ENCODE measurements around the gene HPCAL1.

HPCAL1 gene

GRCh38 chr2:10372203-10372861 lies 69.6 kb downstream of the HPCAL1 start:
- no peak overlapping the region for H3K27ac ChIP-seq
- TF ChIP-seq, protein P1, sequence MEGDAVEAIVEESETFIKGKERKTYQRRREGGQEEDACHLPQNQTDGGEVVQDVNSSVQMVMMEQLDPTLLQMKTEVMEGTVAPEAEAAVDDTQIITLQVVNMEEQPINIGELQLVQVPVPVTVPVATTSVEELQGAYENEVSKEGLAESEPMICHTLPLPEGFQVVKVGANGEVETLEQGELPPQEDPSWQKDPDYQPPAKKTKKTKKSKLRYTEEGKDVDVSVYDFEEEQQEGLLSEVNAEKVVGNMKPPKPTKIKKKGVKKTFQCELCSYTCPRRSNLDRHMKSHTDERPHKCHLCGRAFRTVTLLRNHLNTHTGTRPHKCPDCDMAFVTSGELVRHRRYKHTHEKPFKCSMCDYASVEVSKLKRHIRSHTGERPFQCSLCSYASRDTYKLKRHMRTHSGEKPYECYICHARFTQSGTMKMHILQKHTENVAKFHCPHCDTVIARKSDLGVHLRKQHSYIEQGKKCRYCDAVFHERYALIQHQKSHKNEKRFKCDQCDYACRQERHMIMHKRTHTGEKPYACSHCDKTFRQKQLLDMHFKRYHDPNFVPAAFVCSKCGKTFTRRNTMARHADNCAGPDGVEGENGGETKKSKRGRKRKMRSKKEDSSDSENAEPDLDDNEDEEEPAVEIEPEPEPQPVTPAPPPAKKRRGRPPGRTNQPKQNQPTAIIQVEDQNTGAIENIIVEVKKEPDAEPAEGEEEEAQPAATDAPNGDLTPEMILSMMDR (conservative IDR thresholded peaks at IDR 0.05) = no peak

- TF ChIP-seq, protein P1 (conservative IDR thresholded peaks at IDR 0.05) = no peak
- no peak overlapping the region for H3K27ac ChIP-seq
Measured at GRCh38 chr2:10372862-10373240, 70.1 kb downstream of the HPCAL1 start.

DNA sequence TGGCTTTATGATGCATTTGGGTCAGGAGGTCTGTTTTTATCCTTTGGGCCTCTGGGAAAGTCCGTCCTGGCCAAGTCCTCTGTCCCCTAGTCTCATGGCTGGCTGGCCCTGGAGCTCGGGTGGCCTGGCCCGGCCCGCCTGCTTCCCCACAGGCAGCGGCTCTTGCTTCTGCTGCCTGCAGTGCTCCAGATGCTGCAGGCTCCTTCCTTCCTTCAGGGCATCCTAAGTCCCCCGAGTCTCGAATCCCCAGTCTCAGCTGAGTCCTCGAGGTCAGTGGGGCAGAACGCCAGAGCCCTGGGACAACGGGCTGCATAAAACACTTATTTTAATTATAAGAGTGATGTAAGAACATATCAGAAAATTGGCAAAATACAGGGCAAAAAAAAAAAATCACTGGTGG lies 71.2 kb downstream of the HPCAL1 start:
- H3K27ac ChIP-seq = no peak overlapping the region
- TF ChIP-seq, protein P1 (conservative IDR thresholded peaks at IDR 0.05) = no peak

DNA sequence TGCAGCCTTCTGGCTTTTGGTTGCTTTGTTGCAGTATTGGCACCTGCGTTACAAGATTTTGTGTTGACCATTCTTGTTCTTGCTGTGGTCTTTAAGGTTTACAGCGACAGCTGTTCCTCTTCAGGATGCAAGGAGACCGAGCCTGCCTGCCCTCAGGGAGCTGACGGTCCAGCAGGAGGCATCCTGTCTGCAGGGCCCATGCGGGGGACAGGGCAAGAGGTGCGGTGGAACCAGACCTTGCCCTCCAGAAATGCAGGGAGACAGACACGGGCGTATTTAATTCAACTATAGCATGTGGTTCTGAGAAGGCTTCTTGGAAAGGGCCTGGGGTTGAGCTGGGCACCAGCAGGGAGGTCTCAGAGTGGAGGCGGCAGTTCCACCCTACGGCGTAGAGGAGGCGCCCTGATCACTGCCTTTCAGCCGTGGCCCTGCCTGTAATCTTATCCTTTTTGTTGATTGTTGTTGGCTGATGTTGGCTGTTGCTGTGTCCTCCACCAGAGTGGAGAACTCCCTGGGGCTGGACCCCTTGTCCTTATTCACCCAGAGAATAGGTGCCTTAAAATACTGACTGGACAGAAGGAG lies 71.7 kb downstream of the HPCAL1 start:
- TF ChIP-seq, protein P1 (conservative IDR thresholded peaks at IDR 0.05) = no peak
- no peak overlapping the region for H3K27ac ChIP-seq

DNA sequence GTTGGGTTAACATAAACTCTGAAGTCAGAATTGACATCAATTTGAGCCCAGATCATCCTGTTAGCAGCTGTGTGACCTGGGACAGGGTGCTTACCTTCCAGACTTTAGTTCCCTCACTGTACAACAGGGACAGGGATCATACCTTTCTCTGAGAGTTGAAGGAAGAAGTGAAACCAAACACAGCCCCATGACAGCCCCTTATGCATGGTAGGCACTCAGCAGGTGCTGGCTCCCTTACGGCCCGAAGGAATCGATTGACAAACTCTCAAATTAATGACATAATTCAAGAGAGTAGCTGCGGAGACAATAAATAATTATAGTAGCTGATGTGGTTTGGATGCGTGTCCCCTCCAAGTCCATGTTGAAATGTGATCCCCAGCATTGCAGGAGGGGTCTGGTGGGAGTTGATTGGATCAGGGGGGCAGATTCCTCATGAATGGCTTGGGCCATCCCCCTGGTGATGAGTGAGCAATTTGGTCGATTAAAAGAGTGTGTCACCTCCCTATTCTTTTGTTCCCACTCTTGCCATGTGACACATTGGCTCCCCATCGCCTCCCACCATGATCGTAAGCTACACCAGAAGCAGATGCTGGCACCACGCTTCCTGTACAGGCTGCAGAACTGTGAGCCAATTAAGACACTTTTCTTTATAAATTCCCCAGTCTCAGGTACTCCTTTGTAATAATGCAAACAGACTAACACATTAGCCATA lies 73.0 kb downstream of the HPCAL1 start:
- TF ChIP-seq, protein P1 (conservative IDR thresholded peaks at IDR 0.05) = no peak
- no peak overlapping the region for H3K27ac ChIP-seq

- H3K27ac ChIP-seq = no peak overlapping the region
- TF ChIP-seq, protein P1 (conservative IDR thresholded peaks at IDR 0.05) = no peak
Measured at GRCh38 chr2:10377052-10377746, 74.5 kb downstream of the HPCAL1 start.

- no peak overlapping the region for H3K27ac ChIP-seq
- TF ChIP-seq, protein P1 (conservative IDR thresholded peaks at IDR 0.05) = no peak
Measured at GRCh38 chr2:10377747-10378085, 75.0 kb downstream of the HPCAL1 start.

Measured in VCaP (cell line).